PC-9 (cell line): Measurements from ENCODE around the gene GPT2. TPM values are rescaled to one million over a fixed set of nuclear protein-coding genes. Genes with fewer than 3 reads are reported as not detected.

Experiments
- BruUV-seq: library from RNA; stranded (reverse); fragments of 400-500 nt; replicated peaks from 2 replicates; lab custom pipeline; 2021; lab: Mats Ljungman, UMichigan
- CTCF ChIA-PET: fragments of 300-600 bp; sonication (Branson Sonifier 250); formaldehyde crosslinking; loops from one replicate; lab custom pipeline; 2022; ENCODE audit warnings: antibody characterized with exemption; lab: Charles Lee
- POLR2A ChIA-PET: fragments of 300-600 bp; sonication (Branson Sonifier 250); formaldehyde crosslinking; loops from one replicate; lab custom pipeline; 2022; ENCODE audit warnings: antibody characterized with exemption; ENCODE audit not compliant: unreplicated experiment; lab: Charles Lee
- DNase-seq, 2 experiments: peaks; one replicate each; pipeline versions ENCODE4 v3.0.0 to v3.0.0-alpha.2; 2015 to 2022; ENCODE audit warnings: mixed read lengths in 1 of 2
- H2AFZ ChIP-seq: fragments of 200-600 bp; sonication (generic); 2 replicates; pipeline ENCODE4 v1.8.1; 2017; ENCODE audit warnings: antibody characterized with exemption
- H3F3A ChIP-seq: fragments of 200-600 bp; sonication (generic); 2 replicates; pipeline ENCODE4 v1.8.1; 2017; ENCODE audit warnings: antibody characterized with exemption, mild to moderate bottlenecking, low read depth; ENCODE audit not compliant: insufficient read depth
- H3K27ac ChIP-seq: fragments of 200-600 bp; sonication (generic); 2 replicates; pipeline ENCODE4 v1.6.1; 2016; ENCODE audit warnings: mixed run types
- H3K27me3 ChIP-seq: fragments of 200-600 bp; sonication (generic); 2 replicates; pipeline ENCODE4 v1.6.1; 2016; ENCODE audit warnings: low read depth, mixed run types; ENCODE audit not compliant: insufficient read depth
- H3K36me3 ChIP-seq: fragments of 200-600 bp; sonication (generic); 2 replicates; pipeline ENCODE4 v1.6.1; 2016; ENCODE audit warnings: low read depth, mixed run types
- H3K4me1 ChIP-seq: fragments of 200-600 bp; sonication (generic); replicated peaks from 2 replicates; pipeline ENCODE4 v1.6.1; 2016; ENCODE audit warnings: mixed run types; ENCODE audit not compliant: insufficient read depth
- H3K4me2 ChIP-seq: fragments of 200-600 bp; sonication (generic); 2 replicates; pipeline ENCODE4 v1.6.1; 2017; ENCODE audit warnings: mixed run types
- H3K4me3 ChIP-seq: fragments of 200-600 bp; sonication (generic); 2 replicates; pipeline ENCODE4 v1.6.1; 2016; ENCODE audit warnings: mixed run types
- H3K79me2 ChIP-seq: fragments of 200-600 bp; sonication (generic); 2 replicates; pipeline ENCODE4 v1.6.1; 2017; ENCODE audit warnings: low read depth, mixed run types
- H3K9me2 ChIP-seq: fragments of 200-600 bp; sonication (generic); 2 replicates; pipeline ENCODE4 v1.8.1; 2017; ENCODE audit warnings: mild to moderate bottlenecking; ENCODE audit not compliant: insufficient read depth
- H3K9me3 ChIP-seq: fragments of 200-600 bp; sonication (generic); 2 replicates; pipeline ENCODE4 v1.8.1; 2016; ENCODE audit warnings: low read depth; ENCODE audit not compliant: insufficient read depth
- H4K20me1 ChIP-seq: fragments of 200-600 bp; sonication (generic); 2 replicates; pipeline ENCODE4 v1.8.1; 2017; ENCODE audit not compliant: insufficient read depth
- EZH2 ChIP-seq: fragments of 200-600 bp; sonication (generic); IDR thresholded peaks from 2 replicates; pipeline ENCODE4 v1.8.0; 2017; ENCODE audit warnings: antibody characterized with exemption, low read depth
- intact Hi-C: fragments of 100-400 bp; cut with micrococcal nuclease; formaldehyde crosslinking; loops from one replicate; pipeline ENCODE4 v1.10.0; 2022; ENCODE audit not compliant: unreplicated experiment
- total RNA-seq: library from RNA; stranded (reverse); gene quantifications from 2 replicates; pipeline ENCODE4 v1.2.3, GENCODE V29; 2021
- TF ChIP-seq, protein P1 (sequence below): fragments of 200-600 bp; sonication (generic); conservative IDR thresholded peaks from 2 replicates; pipeline ENCODE4 v1.6.1; 2017; ENCODE audit warnings: mixed run types, antibody characterized with exemption, mild to moderate bottlenecking, moderate library complexity

GPT2 gene
- total RNA-seq, 1 experiment from 2014 or later, result 67.2 TPM

DNA sequence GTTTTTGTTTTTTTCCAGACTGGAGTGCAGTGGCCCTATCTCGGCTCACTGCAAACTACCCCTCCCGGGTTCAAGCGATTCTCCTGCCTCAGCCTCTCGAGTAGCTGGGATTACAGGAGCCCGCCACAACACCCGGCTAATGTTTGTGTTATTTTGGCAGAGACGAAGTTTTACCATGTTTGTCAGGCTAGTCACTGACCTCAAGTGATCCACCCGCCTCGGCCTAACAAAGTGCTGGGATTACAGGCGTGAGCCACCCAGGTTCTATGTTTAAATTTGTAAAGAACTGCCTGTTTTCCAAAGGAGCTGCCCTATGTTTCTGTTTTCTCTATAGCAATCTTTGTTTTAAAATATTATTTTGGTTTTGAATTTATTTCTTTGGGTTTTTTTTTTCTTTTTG lies 39.4 kb upstream of the GPT2 start:
- no peaks in the 10 kb centered on the region for H3K79me2 ChIP-seq
- no peak overlapping the region for H2AFZ ChIP-seq
- no peaks in the 10 kb centered on the region for H4K20me1 ChIP-seq
- peaks cover 3% of the 10 kb centered on the region; the same call in 1 of the 2 replicates for H3F3A ChIP-seq
- TF ChIP-seq, protein P1, sequence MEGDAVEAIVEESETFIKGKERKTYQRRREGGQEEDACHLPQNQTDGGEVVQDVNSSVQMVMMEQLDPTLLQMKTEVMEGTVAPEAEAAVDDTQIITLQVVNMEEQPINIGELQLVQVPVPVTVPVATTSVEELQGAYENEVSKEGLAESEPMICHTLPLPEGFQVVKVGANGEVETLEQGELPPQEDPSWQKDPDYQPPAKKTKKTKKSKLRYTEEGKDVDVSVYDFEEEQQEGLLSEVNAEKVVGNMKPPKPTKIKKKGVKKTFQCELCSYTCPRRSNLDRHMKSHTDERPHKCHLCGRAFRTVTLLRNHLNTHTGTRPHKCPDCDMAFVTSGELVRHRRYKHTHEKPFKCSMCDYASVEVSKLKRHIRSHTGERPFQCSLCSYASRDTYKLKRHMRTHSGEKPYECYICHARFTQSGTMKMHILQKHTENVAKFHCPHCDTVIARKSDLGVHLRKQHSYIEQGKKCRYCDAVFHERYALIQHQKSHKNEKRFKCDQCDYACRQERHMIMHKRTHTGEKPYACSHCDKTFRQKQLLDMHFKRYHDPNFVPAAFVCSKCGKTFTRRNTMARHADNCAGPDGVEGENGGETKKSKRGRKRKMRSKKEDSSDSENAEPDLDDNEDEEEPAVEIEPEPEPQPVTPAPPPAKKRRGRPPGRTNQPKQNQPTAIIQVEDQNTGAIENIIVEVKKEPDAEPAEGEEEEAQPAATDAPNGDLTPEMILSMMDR, result no peak
- no peak for TF ChIP-seq EZH2
- no peaks in the 10 kb centered on the region for H3K9me3 ChIP-seq
- no peaks in the 10 kb centered on the region for H3K36me3 ChIP-seq
- H3K4me3 ChIP-seq, result no peak overlapping the region
- intact Hi-C loops, result no loop called here
- ChIA-PET CTCF (no interaction called here), POLR2A (interaction anchor here (0.6 kb wide), 1 partner anchor 75 kb away, joined by 3 read pairs; no protein-coding TSS in a partner anchor)
- no peaks in the 10 kb centered on the region for H3K27me3 ChIP-seq
- no peak overlapping the region for H3K4me2 ChIP-seq
- no TSS peak for BruUV-seq
- DNase-seq, result no peak
- H3K4me1 ChIP-seq, result no peaks in the 10 kb centered on the region
- H3K9me2 ChIP-seq, result no peaks in the 10 kb centered on the region
- H3K27ac ChIP-seq, result no peak overlapping the region

DNA sequence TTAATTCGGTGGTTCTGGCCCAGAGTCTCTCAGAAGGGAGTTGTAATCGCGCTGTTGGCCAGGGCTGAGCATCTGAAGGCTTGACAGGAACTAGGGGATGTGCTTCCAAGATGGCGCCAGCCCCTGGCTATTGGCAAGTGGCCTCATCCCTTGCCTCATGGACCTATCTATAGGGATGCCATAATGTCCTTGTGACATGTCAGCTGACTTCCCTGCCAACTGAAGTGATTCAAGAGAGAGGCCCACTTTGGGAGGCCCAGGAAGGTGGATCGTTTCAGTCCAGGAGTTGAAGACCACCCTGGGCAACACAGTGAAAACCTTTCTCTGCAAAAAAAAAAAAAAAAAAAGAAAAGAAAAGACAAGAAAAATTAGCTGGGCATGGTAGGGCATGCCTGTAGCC lies 38.2 kb upstream of the GPT2 start:
- DNase-seq, result no peak
- TF ChIP-seq EZH2, result no peak
- TF ChIP-seq, protein P1, result no peak
- no peak overlapping the region for H3K4me3 ChIP-seq
- BruUV-seq, result no TSS peak
- H3K4me1 ChIP-seq, result 0 out of 2 replicates have a peak, but pooled peaks cover 4% of the 10 kb centered on the region
- CTCF ChIA-PET, result no interaction called here
- no peaks in the 10 kb centered on the region for H4K20me1 ChIP-seq
- H3F3A ChIP-seq, result peaks cover 3% of the 10 kb centered on the region; the same call in 1 of the 2 replicates
- no peak overlapping the region for H2AFZ ChIP-seq
- no peaks in the 10 kb centered on the region for H3K9me3 ChIP-seq
- no peak overlapping the region for H3K4me2 ChIP-seq
- no peaks in the 10 kb centered on the region for H3K9me2 ChIP-seq
- POLR2A ChIA-PET, result no interaction called here
- H3K27me3 ChIP-seq, result no peaks in the 10 kb centered on the region
- H3K27ac ChIP-seq, result no peak overlapping the region
- no peaks in the 10 kb centered on the region for H3K79me2 ChIP-seq
- H3K36me3 ChIP-seq, result no peaks in the 10 kb centered on the region
- intact Hi-C loops, result no loop called here

GRCh38 chr16:46848768-46849764 lies 35.1 kb upstream of the GPT2 start:
- H2AFZ ChIP-seq, result no peak overlapping the region
- peaks cover 3% of the 10 kb centered on the region; the same call in 1 of the 2 replicates for H3F3A ChIP-seq
- H3K9me2 ChIP-seq, result no peaks in the 10 kb centered on the region
- ChIA-PET POLR2A (no interaction called here), CTCF (no interaction called here)
- TF ChIP-seq, protein P1, result no peak
- TF ChIP-seq EZH2, result no peak
- BruUV-seq, result no TSS peak
- no peak for DNase-seq
- H4K20me1 ChIP-seq, result no peaks in the 10 kb centered on the region
- no peaks in the 10 kb centered on the region for H3K27me3 ChIP-seq
- H3K4me3 ChIP-seq, result no peak overlapping the region
- no peaks in the 10 kb centered on the region for H3K79me2 ChIP-seq
- intact Hi-C loops, result no loop called here
- H3K36me3 ChIP-seq, result no peaks in the 10 kb centered on the region
- no peak overlapping the region for H3K4me2 ChIP-seq
- H3K4me1 ChIP-seq, result 0 out of 2 replicates have a peak, but pooled peaks cover 4% of the 10 kb centered on the region
- H3K9me3 ChIP-seq, result no peaks in the 10 kb centered on the region
- no peak overlapping the region for H3K27ac ChIP-seq
